ENCODE data around the gene CRYGB. TPM values are rescaled to one million over a fixed set of nuclear protein-coding genes. Genes with fewer than 3 reads are reported as not detected.

Gene CRYGB
- total and polyA plus RNA-seq, 2 of the 4 experiments (the other 2 are of a cell fraction) = not detected

GRCh38 chr2:208164951-208165755, 19.2 kb upstream of the CRYGB start:
- 40% methylated on average over 1 of the region's 2 CpGs; no CpG with 5 or more reads in 1 of the 2 experiments for WGBS, 2 experiments (ENCODE audit: extremely low coverage in 2 of 2, insufficient read length in 1 of 2)
- intact Hi-C loops (cut with micrococcal nuclease) = no loop called here
- TF ChIP-seq MAZ (IDR thresholded peaks at IDR 0.05; ENCODE audit: borderline replicate concordance, low read depth, low read length) (no peak), NFE2L2 (IDR thresholded peaks at IDR 0.05; ENCODE audit: low read depth, low read length) (no peak), FOS (IDR thresholded peaks at IDR 0.05; ENCODE audit: low read depth, low read length) (no peak), CEBPB (IDR thresholded peaks at IDR 0.05; ENCODE audit: low read depth, low read length) (no peak), BHLHE40 (IDR thresholded peaks at IDR 0.05; ENCODE audit: low read depth, low read length) (no peak), SMC3 (IDR thresholded peaks at IDR 0.05; ENCODE audit: low read depth, low read length) (no peak), MAFK (IDR thresholded peaks at IDR 0.05; ENCODE audit: low read depth, low read length) (no peak), RAD21 (IDR thresholded peaks at IDR 0.05; ENCODE audit: low read length) (no peak), CHD1 (IDR thresholded peaks at IDR 0.05; ENCODE audit: low read depth, low read length) (no peak), MXI1 (IDR thresholded peaks at IDR 0.05; ENCODE audit: borderline replicate concordance, low read depth, low read length) (no peak), RCOR1 (IDR thresholded peaks at IDR 0.05; ENCODE audit: insufficient replicate concordance, low read length) (no peak), POLR2A (IDR thresholded peaks at IDR 0.05; ENCODE audit: low read depth, low read length) (no peak)
- TF ChIP-seq, protein P1, sequence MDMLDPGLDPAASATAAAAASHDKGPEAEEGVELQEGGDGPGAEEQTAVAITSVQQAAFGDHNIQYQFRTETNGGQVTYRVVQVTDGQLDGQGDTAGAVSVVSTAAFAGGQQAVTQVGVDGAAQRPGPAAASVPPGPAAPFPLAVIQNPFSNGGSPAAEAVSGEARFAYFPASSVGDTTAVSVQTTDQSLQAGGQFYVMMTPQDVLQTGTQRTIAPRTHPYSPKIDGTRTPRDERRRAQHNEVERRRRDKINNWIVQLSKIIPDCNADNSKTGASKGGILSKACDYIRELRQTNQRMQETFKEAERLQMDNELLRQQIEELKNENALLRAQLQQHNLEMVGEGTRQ (IDR thresholded peaks at IDR 0.05; ENCODE audit: low read depth, low read length) = no peak
- TF ChIP-seq, protein P2, sequence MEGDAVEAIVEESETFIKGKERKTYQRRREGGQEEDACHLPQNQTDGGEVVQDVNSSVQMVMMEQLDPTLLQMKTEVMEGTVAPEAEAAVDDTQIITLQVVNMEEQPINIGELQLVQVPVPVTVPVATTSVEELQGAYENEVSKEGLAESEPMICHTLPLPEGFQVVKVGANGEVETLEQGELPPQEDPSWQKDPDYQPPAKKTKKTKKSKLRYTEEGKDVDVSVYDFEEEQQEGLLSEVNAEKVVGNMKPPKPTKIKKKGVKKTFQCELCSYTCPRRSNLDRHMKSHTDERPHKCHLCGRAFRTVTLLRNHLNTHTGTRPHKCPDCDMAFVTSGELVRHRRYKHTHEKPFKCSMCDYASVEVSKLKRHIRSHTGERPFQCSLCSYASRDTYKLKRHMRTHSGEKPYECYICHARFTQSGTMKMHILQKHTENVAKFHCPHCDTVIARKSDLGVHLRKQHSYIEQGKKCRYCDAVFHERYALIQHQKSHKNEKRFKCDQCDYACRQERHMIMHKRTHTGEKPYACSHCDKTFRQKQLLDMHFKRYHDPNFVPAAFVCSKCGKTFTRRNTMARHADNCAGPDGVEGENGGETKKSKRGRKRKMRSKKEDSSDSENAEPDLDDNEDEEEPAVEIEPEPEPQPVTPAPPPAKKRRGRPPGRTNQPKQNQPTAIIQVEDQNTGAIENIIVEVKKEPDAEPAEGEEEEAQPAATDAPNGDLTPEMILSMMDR (conservative IDR thresholded peaks at IDR 0.05; ENCODE audit: low read depth, low read length) = no peak
- TF ChIP-seq, protein P3, sequence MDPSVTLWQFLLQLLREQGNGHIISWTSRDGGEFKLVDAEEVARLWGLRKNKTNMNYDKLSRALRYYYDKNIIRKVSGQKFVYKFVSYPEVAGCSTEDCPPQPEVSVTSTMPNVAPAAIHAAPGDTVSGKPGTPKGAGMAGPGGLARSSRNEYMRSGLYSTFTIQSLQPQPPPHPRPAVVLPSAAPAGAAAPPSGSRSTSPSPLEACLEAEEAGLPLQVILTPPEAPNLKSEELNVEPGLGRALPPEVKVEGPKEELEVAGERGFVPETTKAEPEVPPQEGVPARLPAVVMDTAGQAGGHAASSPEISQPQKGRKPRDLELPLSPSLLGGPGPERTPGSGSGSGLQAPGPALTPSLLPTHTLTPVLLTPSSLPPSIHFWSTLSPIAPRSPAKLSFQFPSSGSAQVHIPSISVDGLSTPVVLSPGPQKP (IDR thresholded peaks at IDR 0.05; ENCODE audit: borderline replicate concordance, low read depth, low read length) = no peak

More at GRCh38 chr2:208164951-208165755, 19.2 kb upstream of the CRYGB start:
- Histone ChIP-seq H3K18ac (ENCODE audit: low read depth, low read length) (no peak overlapping the region), H2BK120ac (ENCODE audit: low read depth, low read length) (no peak overlapping the region), H3K36me3 (ENCODE audit: control insufficient read depth, insufficient read depth, low read length) (no peaks in the 10 kb centered on the region), H3K23ac (ENCODE audit: low read depth, low read length) (no peak overlapping the region), H3K4ac (ENCODE audit: low read depth, low read length) (no peak overlapping the region), H2BK20ac (ENCODE audit: low read depth, low read length) (no peak overlapping the region), H2AFZ (replicated peaks; ENCODE audit: low read length, poor library complexity) (no peak overlapping the region), H3K9ac (ENCODE audit: low read depth, low read length) (no peak overlapping the region), H3K27me3 (ENCODE audit: control insufficient read depth, insufficient read depth, low read length) (0 out of 2 replicates have a peak, but pooled peaks cover 3% of the 10 kb centered on the region), H2AK9ac (replicated peaks; ENCODE audit: low read depth, low read length, poor library complexity) (no peak overlapping the region), H4K8ac (ENCODE audit: low read depth in 2 of 2, low read length in 2 of 2) (no peak overlapping the region), H3K56ac (ENCODE audit: extremely low read depth, insufficient read depth, low read length) (no peak overlapping the region), H4K91ac (ENCODE audit: insufficient read depth, low read depth, low read length) (no peak overlapping the region), H3K14ac (replicated peaks; ENCODE audit: low read depth, low read length) (no peak overlapping the region), H3K4me3 (ENCODE audit: insufficient read depth, low read depth, low read length) (no peak overlapping the region), H2BK15ac (ENCODE audit: low read depth, low read length) (no peak overlapping the region), H4K20me1 (ENCODE audit: insufficient read depth, low read length) (no peaks in the 10 kb centered on the region), H3K27ac (ENCODE audit: insufficient read depth, low read length) (no peak overlapping the region), H3K79me1 (ENCODE audit: low read depth in 1 of 2, low read length in 2 of 2) (no peaks in the 10 kb centered on the region), H3K4me2 (ENCODE audit: low read depth, low read length) (no peak overlapping the region), H3K4me1 (ENCODE audit: control insufficient read depth, insufficient read depth, low read length) (no peaks in the 10 kb centered on the region), H3K9me1 (ENCODE audit: insufficient read depth, low read length) (no peaks in the 10 kb centered on the region), H4K5ac (ENCODE audit: low read depth, low read length) (no peak overlapping the region), H2AK5ac (ENCODE audit: low read depth, low read length) (no peak overlapping the region), H3K9me3 (ENCODE audit: control insufficient read depth, insufficient read depth, low read length) (no peaks in the 10 kb centered on the region), H2BK5ac (ENCODE audit: low read depth, low read length, poor library complexity, severe bottlenecking) (no peak overlapping the region)
- in situ Hi-C loops (cut with MboI; ENCODE audit: low sequenced_read_pairs) (no loop called here), dilution Hi-C loops (cut with HindIII; ENCODE audit: low sequenced_read_pairs, unreplicated experiment) (no loop called here)
- ChIA-PET POLR2A (ENCODE audit: unreplicated experiment) (no interaction called here), CTCF (interaction anchor here (1.1 kb wide), 1 partner anchor 10 kb away, joined by 3 read pairs; no protein-coding TSS in a partner anchor)
- no TSS peak for BruUV-seq (replicated peaks)
- ATAC-seq (ENCODE audit: low read depth) (no peak), DNase-seq (no peak)

Data from IMR-90 (cell line).